Fibroblast of upper back skin (primary cell): ENCODE measurements around the gene EPHB1.
"Not testable (repeated sequence)": the region's sequence is repeated elsewhere in the genome, so short reads cannot be mapped to it uniquely, and the experiment has no call there.

Source experiments
- DNase-seq: peaks from one replicate; pipeline ENCODE4 v3.0.0-alpha.2; 2013

EPHB1 gene

DNA sequence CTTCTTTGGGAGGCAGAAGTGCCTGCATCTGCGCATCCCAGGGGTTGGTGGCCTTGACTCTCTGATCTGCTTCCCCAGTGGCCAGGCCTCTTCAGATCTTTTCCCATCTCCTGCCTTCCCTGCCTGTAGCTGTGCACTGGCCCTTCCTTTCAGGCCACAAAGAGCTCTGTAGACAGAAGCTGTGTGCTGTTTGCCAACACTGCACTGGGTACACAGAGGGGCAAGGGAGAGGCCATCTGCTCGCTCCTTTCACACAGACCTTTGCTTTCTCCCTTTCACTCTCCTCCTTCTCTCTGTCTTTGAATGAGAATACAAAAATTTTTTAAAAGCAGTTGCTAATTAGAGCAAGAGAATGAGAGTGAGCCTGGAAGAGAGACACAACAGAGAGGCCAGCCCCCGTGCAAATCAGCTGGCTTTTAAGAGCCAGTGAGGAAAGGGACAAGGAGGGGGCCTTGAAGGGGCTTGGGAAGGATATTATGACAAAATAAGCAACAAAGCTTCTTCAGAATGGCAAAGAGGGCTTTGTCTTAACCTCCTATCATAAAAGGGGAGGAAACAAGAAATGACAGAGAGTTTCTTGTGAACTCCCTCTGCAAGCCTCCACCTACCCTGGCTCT, 170.9 kb downstream of the EPHB1 start:
- DNase-seq: no peak

DNA sequence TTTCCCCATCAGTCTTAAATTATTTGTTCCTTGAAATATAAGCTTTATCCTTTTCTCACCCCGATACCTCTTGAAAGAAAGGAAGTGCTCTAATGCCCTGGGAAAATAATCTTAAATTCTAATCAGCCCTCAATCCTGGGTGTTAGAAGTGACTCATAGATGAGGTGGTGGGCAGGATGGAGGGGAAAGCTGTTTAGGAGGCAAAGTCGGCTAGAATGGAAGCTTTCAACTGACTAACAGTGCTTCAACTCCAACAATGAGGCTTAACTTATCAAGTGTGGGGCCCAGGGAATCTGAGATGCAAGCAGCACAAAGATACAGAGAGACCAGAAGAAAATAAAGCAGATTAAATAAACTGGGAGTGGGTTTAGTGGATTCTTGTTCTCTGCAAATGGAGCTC, 175.8 kb downstream of the EPHB1 start:
- no peak for DNase-seq

DNA sequence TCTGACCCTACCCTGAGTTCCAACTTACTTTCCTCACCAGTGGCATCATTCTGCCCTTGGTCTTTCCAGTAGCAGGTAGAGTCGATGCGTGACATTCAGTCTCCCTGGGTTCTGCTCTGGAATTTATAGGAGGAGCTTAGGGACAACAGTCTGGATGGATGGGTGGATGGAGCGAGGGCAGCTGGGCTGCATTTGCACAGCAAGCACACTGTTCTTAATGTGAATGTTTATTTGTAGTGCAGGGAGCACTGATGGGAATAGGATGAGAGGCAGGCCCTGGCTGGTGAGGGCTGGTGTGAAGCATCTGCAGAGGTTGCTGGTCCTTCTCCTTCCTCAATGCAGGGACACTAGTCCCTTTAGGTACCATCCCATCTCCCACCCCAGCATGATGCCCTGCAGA, 176.2 kb downstream of the EPHB1 start:
- DNase-seq: no peak

DNA sequence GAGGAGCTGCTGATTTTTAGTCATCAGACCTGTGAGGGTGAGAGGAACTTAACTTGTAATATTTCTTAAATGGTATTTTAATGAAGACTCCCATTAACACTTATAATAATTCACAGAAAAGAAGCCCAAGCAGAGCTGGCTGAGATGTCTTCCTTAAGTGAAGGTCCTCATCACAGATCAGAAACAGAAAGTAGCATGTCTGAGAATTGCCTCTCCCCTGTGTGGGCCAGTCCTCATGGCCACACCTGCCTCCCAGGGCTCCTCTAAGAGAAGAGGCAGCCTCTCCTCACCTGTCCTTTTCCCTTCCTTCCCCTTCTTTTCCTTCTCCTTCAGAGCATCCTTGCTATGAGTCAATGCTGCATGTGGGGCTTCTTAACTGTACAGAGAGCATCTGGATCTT, 176.8 kb downstream of the EPHB1 start:
- not testable (repeated sequence) for DNase-seq

DNA sequence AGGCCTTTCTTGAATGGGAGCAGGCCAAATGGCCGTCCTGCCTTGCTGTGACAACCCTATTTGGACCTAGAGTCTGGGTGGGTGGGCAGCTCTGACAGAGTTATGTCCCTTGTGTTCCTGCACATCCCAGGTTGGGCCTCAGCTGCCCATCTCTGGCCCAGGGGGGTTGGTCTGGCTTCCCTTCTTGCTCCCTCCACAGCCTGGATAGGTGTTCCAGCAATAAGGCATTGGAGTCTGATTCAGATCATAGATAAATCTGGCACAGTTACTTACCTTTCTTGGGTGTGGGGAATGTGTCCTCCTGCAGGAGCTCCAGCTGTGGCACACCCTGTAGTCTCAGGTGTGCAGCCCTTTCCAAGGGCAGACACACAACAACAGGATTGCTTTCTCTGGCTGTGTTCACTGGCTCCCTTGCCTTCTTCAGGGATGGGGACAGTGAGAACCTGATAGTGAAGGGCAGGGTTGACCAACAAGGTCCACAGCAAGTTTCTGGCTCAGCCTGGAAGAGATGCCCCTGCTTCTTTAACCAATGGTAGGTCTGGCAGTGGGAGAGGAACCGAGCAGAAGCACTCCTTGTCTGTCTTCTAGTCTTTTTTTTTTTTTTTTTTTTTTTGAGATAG, 177.9 kb downstream of the EPHB1 start:
- no peak for DNase-seq

DNA sequence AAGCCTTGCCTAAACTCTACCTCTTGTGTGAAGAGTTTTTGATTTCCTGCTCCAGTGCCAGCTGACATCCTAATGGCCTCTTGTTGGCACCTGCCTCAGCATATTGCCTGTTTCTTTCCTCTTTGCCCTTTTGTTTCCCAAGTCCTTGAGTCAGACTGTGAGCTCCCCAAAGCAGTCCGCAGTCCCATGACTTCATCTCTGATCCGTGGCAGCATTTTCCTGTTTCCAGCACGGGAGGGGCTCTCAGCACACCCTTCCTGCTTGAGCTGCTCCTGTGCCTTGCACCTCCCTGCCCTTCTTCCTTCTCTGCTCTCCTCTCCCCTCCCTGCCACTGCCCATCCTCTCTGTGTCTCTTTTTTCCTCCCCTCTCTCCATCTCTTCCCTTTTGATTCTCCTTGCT, 179.6 kb downstream of the EPHB1 start:
- DNase-seq: no peak

DNA sequence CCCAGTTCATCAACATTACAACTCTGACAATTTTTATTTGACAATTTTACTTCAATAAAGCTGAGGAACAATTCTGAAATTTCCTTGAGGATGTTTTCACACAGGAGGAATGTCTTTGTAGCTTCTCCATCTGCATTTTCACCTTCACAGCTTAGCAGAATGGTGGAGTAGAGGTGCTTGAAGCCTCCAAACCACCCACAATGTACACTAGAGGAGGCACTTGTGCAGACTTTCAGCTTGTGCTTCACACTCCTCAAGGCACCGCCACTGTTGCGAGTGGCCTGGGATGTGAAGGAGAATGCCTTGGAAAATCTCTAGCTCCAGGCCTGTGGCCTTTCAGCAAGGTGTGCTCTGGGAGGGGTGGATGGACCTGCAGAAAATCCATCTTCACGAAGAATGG, 181.9 kb downstream of the EPHB1 start:
- DNase-seq: no peak

DNA sequence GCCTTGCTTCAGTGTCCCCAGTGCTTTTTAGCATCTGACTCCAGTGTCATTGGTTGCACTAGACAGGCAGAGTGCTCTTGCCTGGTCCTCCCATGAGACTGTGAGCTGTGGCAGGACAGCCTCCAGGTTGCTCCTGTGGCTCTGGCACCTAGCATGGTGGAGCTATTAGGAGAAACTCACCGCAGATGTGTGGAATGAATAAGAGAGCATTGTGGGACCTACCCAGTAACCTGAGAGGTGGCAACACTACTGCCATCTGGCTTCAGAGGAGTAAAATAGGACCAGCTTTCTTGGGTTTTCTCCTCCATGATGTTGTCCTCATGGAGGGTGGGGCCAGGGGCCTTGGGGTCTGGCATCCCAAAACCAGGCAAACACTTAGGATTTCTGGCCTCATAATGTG, 183.6 kb downstream of the EPHB1 start:
- no peak for DNase-seq

DNA sequence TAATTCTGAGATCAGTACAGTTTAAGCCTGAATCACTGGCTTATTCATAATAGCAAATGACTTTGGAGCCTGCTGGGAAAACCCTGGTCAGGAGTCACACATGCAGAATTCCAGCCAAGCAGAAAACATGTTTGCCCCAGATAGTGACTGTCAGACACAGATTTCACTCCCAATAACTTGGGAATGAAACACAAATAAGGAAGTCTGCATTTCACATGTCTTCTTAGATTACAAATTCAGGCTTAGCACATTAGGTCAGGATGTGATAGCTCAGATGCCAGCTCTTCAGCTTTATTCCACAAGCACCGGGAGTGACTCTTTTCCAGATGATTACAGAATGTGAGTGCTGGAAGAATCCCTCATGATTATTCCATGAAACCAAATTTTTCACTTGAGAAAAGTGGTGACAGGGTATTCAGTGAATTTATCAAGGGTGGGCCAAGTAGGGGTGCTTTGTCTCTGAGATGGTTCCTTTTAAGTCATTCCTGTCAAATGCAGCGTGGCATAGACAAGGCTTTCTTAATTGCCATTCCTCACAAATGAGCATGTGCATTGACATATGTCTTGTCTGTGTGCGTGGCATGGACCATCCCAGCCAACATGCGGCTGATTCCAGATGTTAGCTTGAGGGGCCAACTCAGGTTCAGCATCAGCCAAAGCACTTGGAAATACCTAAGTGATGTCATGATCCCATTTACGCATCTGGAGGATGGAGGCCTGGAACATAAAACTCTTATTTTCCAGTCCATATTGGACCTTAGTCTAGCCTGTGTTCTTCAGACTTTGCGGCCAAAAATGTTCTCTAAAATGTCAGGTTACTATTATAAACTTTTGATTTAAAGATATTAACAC, 191.0 kb downstream of the EPHB1 start:
- peak; percentile 33 for DNase-seq

DNA sequence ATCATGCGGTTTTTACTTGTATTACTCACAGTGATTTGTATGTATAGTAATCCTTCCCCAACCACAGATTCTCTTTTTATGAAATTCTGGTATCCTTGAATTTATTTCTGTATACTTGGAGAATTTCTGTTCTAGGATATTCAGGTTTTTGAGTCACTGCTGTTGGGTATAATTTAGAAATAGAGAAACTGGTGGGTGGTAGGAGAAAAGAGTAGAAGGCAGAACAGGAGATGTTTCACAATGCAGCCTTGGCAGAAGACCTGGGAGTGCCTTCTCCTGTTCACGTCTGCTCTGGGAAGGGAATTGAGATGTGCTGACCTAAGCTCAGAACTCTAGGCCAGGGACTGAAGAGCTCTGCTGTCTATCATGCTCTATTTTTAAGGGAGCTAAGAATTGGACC, 193.6 kb downstream of the EPHB1 start:
- peak; percentile 6 for DNase-seq

DNA sequence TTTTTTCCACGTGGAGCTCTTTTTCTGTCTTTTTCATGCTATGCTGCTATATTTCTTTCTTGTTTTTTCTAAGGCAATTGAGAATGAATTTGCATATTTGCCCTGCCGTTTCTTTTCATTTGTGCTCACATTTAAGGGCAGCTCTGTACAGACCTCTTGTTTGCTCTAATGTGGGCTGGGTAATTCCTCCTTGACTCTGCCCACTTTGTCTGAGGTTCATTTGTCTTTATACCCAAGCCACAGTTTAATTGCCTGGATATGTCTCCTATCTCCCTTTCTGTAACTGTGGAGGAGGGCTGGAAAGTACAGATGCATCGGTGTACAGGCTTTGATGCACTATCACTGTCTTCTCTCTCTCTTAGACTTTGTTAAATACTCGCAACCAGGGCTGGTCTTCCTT, 195.9 kb downstream of the EPHB1 start:
- DNase-seq: no peak

DNA sequence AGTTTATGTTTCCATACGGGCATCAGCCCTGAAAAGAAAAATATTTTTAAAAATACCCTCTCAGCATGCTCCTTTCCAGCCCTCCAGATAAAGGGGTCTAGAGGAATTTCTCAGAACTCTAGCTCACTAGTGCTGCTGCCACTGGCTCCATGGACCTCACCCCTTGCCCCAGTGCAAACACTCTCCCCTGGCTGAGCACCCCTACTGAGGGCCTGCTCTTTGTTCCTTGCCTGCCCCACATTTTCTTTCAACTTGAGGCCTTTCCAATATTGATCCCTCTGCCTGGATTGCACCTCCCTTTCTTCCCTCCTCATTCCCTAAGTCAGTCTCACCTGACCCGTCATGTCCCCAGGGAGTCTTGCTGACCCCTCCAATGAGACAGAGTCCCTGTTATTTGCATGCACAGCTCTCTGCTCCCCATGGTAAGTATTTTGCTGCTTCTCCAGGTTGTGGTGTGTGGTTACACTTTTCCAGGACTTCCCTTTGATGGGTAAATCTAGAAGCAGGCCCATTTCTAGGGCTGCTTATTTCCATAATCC, 196.5 kb downstream of the EPHB1 start:
- no peak for DNase-seq

DNA sequence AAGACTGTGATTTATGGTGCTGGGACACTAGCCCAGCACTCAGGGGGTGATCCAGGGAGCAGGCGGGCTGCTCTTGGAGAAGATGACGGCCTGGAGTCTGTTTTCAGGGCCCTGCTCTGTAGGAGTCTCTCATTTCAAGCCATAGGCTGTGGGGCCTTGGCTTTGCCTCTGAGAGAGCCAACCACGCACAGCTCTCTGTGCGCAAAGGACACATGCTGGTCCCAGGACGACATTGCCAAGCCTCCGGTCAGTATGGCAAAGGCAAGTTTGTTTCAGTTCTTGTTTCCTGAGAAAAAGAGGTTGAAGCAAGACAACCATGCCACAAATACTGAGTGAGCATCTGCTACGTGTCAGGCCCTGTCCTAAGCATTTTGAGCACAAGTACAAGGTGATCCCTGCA, 197.1 kb downstream of the EPHB1 start:
- no peak for DNase-seq

DNA sequence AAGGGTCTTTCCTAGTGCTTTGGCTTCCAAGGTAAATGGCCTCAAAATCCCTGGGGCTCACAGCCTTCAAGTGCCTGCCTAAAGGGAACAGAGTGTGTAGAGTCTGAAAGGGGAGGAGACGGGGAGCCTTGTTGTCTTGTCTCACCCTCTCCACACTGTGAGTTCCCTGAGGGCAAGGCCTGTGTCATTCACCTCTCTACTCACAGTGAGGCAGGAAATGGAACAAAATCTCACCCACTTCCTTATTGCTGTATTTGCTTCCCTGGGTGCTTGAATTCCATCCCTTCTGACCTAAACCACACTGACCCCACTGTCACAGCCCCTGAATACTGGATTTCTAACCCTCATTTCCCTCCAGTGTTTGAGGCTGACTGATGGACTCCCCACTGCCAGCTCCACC, 197.5 kb downstream of the EPHB1 start:
- no peak for DNase-seq

DNA sequence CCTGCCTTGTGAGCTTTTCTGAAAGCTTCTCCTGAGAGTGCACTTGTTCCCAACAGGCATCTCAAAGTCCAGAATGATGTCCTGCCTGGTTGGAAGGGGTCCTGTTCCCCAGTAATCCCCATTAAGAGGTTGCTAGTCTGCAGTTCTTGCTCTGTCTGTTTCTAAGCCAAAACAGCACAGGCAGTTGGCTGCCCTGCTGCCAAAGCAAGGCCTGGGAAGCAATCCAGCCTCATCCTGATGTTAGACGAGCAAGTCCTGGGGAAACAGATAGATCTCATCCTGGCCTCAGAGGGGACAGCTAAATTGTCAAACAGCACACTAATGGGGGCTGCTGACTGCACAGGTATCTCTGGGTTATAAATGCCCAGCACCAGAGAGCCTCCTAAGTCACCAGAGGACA, 198.0 kb downstream of the EPHB1 start:
- no peak for DNase-seq

DNA sequence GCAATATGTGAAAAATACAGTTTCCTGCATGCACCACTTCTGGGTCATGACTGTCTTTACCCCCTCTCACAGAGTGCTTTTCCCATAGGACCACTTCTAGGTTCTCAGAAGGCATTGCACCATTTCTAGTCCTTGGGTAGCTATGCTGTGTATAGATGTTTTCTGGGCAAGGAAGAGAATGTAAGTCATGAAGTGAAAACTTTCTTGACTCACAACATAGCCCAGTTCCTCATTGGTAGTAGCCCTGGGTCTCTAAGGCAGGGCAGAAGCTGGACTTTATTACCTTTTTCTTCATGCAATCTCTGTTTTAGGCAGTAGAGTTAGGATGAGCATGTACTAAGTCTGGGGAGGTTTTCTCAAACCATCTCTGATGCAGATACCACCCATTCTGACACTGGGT, 203.1 kb downstream of the EPHB1 start:
- DNase-seq: peak; percentile 4

DNA sequence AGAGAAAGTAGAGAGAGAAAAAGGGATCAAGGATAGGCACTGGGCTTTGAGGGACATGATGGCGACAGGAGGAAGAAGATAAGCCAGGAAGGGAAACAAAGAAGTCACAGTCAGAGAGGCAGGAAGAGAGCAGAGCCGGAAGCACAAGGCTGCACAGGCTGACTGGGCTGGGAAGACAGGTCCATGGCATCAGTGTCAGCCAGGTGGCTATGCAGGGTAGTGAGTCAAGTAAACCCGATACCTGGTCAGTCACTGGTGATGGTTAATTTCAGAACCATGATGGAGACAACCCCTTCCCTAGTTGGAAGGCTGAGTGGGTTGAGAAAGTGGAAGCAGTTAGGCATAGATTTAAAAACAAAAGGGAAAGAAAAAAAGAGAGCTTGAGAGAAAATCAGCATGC, 203.8 kb downstream of the EPHB1 start:
- no peak for DNase-seq

DNA sequence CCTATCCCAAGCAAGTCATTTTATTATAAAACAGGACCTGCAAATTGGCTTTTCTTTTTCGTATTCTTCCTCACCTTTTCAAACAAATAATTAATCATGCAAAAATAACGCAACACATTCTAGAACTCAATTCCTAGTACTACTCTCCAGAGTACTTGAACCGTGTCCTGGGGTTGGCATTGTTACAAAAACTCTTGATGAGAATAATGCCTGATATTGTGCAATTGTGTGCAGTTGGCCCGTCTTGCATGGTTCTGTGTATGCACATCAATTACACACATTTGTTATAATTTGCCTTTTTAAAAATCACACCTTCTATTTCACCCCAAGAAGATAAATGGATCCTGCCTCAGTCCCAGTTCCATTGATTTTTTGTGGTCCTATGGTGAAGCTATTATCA, 205.4 kb downstream of the EPHB1 start:
- DNase-seq: no peak

DNA sequence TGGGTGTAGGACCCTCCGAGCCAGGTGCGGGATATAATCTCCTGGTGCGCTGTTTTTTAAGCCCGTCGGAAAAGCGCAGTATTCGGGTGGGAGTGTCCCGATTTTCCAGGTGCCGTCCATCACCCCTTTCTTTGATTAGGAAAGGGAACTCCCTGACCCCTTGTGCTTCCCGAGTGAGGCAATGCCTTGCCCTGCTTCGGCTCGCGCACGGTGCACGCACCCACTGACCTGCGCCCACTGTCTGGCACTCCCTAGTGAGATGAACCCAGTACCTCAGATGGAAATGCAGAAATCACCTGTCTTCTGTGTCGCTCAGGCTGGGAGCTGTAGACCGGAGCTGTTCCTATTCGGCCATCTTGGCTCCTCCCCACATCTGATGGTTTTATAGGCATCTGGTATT, 210.6 kb downstream of the EPHB1 start:
- DNase-seq: not testable (repeated sequence)

DNA sequence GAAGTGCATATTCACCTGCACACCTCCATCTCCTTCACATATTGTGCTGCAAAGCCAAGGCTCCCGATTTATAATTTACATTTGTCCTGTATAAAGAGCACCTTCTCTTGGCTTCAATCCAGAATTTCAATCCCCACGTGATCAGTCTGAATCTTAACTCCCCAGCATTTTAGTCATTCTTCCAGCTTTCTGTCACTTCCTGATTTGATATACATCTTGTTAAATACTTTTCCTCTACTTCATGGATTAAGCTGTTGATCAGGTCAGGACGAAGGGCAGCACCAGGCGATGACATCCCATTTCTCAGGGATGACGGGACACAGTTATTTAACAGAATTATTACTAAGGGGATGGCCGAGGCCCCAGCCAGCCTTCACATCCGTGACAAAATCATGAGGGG, 212.5 kb downstream of the EPHB1 start:
- peak; percentile 73 for DNase-seq

DNA sequence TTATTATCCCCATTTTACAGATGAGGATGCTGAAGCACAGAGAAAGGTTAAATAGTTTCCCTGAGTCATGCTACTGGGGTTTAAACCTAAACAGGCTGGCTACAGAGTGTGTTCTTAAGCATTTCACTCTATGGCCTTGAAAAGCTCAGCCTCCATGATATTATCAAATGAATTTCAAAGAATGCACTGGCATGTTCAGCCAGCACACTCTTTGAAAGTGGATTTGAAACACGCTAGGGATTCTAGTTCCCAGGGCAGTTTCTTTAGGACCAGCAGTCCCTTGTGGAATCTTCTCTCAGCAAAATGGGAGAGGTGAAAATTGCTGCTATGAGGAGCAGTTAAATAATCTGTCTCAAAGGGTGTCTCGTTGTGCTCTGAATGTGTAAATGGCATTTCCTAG, 213.3 kb downstream of the EPHB1 start:
- DNase-seq: no peak

DNA sequence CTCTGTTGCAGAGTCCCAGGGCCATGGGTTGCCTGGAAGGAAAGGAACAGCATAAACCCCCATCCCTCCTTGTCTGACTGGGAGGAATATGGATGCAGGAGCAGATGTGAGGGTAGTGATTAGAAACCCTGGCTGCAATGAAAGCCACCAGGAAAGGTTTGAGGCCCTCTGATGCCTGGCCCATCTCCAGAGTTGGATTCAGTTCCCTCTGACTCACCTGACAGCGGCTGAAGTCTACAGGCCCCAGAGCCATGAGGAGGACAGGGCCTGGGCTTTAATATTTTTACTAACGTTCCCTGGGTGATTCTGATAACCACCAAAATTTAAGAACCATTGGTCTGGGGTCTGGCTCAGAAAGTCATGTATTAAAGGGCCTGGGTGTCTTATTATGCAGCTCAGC, 214.0 kb downstream of the EPHB1 start:
- DNase-seq: peak; percentile 24

DNA sequence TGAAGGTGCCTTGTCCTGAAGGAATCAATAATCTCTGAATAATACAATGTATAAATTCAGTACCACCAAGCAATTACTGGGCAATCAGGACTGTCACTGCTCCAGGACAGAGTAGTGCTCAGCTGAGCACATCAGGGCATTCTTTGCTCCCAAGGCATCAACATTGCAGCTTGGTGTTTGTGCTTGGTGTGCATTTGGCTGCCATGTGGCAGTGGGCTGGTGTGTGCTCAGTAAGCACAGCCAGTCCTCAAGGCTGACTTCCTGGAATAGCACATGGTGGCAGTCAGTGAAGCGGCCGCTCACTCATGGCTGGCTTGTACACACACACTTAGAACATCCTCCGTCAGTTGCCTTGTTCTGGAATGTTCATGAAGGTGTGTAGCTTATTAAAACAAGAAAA, 217.0 kb downstream of the EPHB1 start:
- DNase-seq: no peak

DNA sequence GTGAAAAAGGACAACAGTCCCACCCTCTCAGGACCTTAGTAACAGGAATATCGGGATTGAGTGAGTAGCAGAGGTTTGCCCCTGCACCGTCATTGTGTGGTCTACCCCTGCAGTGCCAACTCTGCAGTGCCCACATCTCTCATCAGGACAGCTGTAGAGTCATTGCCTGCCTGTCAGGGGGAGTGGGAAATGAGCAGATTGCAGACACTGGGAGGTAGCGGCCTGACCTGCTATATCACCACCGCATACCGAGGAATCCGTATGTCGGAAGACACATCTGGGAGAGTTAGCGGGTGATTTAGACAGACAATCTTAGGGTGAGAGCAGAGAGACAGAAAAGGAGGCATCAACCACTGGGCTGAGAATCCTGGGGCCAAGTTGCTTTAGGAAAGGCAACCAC, 218.1 kb downstream of the EPHB1 start:
- DNase-seq: no peak
